ENCODE data around the gene MINAR1.

The MINAR1 gene

GRCh38 chr15:79399606-79400005 is 32.5 kb upstream of the MINAR1 start:
- Histone ChIP-seq H3K9ac (ENCODE audit: low read length) (no peak overlapping the region), H3K27me3 (ENCODE audit: insufficient read depth, low read length) (no peaks in the 10 kb centered on the region), H2BK120ac (ENCODE audit: insufficient read depth, low read length, poor library complexity) (no peak overlapping the region), H3K9me3 (ENCODE audit: insufficient read depth, low read depth, low read length) (no peaks in the 10 kb centered on the region), H3K4me2 (ENCODE audit: low read length) (no peak overlapping the region), H3K4me3 (ENCODE audit: low read depth, low read length) (no peak overlapping the region), H2AK5ac (ENCODE audit: low read length) (no peak overlapping the region), H3K79me1 (ENCODE audit: low read length) (no peaks in the 10 kb centered on the region), H2BK5ac (ENCODE audit: low read depth, low read length, poor library complexity) (no peak overlapping the region), H3K27ac (ENCODE audit: low read depth, low read length) (no peak overlapping the region), H3K18ac (ENCODE audit: low read length) (no peak overlapping the region), H3K36me3 (ENCODE audit: control insufficient read depth in 1 of 2, insufficient read depth in 2 of 2, low read length in 2 of 2) (no peaks in the 10 kb centered on the region), H3K23ac (ENCODE audit: low read length) (no peak overlapping the region), H3K4ac (ENCODE audit: low read depth, low read length) (no peak overlapping the region), H3K4me1 (ENCODE audit: control insufficient read depth in 1 of 2, insufficient read depth in 2 of 2, low read length in 2 of 2) (no peaks in the 10 kb centered on the region), H4K91ac (ENCODE audit: low read depth, low read length) (no peak overlapping the region), H4K12ac (ENCODE audit: low read depth, low read length) (no peak overlapping the region), H2AFZ (ENCODE audit: insufficient read depth, low read length, poor library complexity) (no peak overlapping the region), H4K8ac (ENCODE audit: low read depth, low read length) (no peak overlapping the region), H2BK12ac (ENCODE audit: low read length) (no peak overlapping the region), H3K79me2 (ENCODE audit: control insufficient read depth, insufficient read depth, low read length, poor library complexity) (no peaks in the 10 kb centered on the region), H3K14ac (ENCODE audit: low read length) (no peak overlapping the region)
- no CpG with 5 or more reads among the region's 4 CpGs for WGBS (ENCODE audit: extremely low coverage, insufficient coverage, insufficient read length)
- DNase-seq, result no peak

- Histone ChIP-seq H3K4me3 (ENCODE audit: low read depth, low read length) (no peak overlapping the region), H2BK120ac (ENCODE audit: insufficient read depth, low read length, poor library complexity) (no peak overlapping the region), H3K18ac (ENCODE audit: low read length) (no peak overlapping the region), H3K27me3 (ENCODE audit: insufficient read depth, low read length) (no peaks in the 10 kb centered on the region), H3K79me1 (ENCODE audit: low read length) (no peaks in the 10 kb centered on the region), H3K23ac (ENCODE audit: low read length) (no peak overlapping the region), H2AK5ac (ENCODE audit: low read length) (no peak overlapping the region), H3K9me3 (ENCODE audit: insufficient read depth, low read depth, low read length) (no peaks in the 10 kb centered on the region), H4K8ac (ENCODE audit: low read depth, low read length) (no peak overlapping the region), H2BK5ac (ENCODE audit: low read depth, low read length, poor library complexity) (no peak overlapping the region), H3K4me1 (ENCODE audit: control insufficient read depth in 1 of 2, insufficient read depth in 2 of 2, low read length in 2 of 2) (no peaks in the 10 kb centered on the region), H3K27ac (ENCODE audit: low read depth, low read length) (no peak overlapping the region), H3K4me2 (ENCODE audit: low read length) (no peak overlapping the region), H4K12ac (ENCODE audit: low read depth, low read length) (no peak overlapping the region), H2BK12ac (ENCODE audit: low read length) (no peak overlapping the region), H3K36me3 (ENCODE audit: control insufficient read depth in 1 of 2, insufficient read depth in 2 of 2, low read length in 2 of 2) (no peaks in the 10 kb centered on the region), H3K79me2 (ENCODE audit: control insufficient read depth, insufficient read depth, low read length, poor library complexity) (no peaks in the 10 kb centered on the region), H3K14ac (ENCODE audit: low read length) (no peak overlapping the region), H3K9ac (ENCODE audit: low read length) (no peak overlapping the region), H2AFZ (ENCODE audit: insufficient read depth, low read length, poor library complexity) (no peak overlapping the region), H4K91ac (ENCODE audit: low read depth, low read length) (no peak overlapping the region), H3K4ac (ENCODE audit: low read depth, low read length) (no peak overlapping the region)
- no CpG with 5 or more reads among the region's 3 CpGs for WGBS (ENCODE audit: extremely low coverage, insufficient coverage, insufficient read length)
- no peak for DNase-seq
These were observed 31.5 kb upstream of the MINAR1 start for GRCh38 chr15:79400650-79401049.

GRCh38 chr15:79401301-79401700 is 30.8 kb upstream of the MINAR1 start:
- Histone ChIP-seq H3K4me2 (ENCODE audit: low read length) (no peak overlapping the region), H3K18ac (ENCODE audit: low read length) (no peak overlapping the region), H4K12ac (ENCODE audit: low read depth, low read length) (no peak overlapping the region), H4K8ac (ENCODE audit: low read depth, low read length) (no peak overlapping the region), H3K79me1 (ENCODE audit: low read length) (no peaks in the 10 kb centered on the region), H2BK5ac (ENCODE audit: low read depth, low read length, poor library complexity) (no peak overlapping the region), H4K91ac (ENCODE audit: low read depth, low read length) (no peak overlapping the region), H3K9me3 (ENCODE audit: insufficient read depth, low read depth, low read length) (no peaks in the 10 kb centered on the region), H2BK120ac (ENCODE audit: insufficient read depth, low read length, poor library complexity) (no peak overlapping the region), H3K4me3 (ENCODE audit: low read depth, low read length) (no peak overlapping the region), H3K23ac (ENCODE audit: low read length) (no peak overlapping the region), H3K36me3 (ENCODE audit: control insufficient read depth in 1 of 2, insufficient read depth in 2 of 2, low read length in 2 of 2) (no peaks in the 10 kb centered on the region), H3K4me1 (ENCODE audit: control insufficient read depth in 1 of 2, insufficient read depth in 2 of 2, low read length in 2 of 2) (no peaks in the 10 kb centered on the region), H3K79me2 (ENCODE audit: control insufficient read depth, insufficient read depth, low read length, poor library complexity) (no peaks in the 10 kb centered on the region), H3K27me3 (ENCODE audit: insufficient read depth, low read length) (no peaks in the 10 kb centered on the region), H2AFZ (ENCODE audit: insufficient read depth, low read length, poor library complexity) (no peak overlapping the region), H2AK5ac (ENCODE audit: low read length) (no peak overlapping the region), H2BK12ac (ENCODE audit: low read length) (no peak overlapping the region), H3K27ac (ENCODE audit: low read depth, low read length) (no peak overlapping the region), H3K9ac (ENCODE audit: low read length) (no peak overlapping the region), H3K4ac (ENCODE audit: low read depth, low read length) (no peak overlapping the region), H3K14ac (ENCODE audit: low read length) (no peak overlapping the region)
- WGBS (ENCODE audit: extremely low coverage, insufficient coverage, insufficient read length), result no CpG with 5 or more reads among the region's 3 CpGs
- DNase-seq, result peak; percentile 17 to 40

- Histone ChIP-seq H2BK120ac (ENCODE audit: insufficient read depth, low read length, poor library complexity) (no peak overlapping the region), H3K4ac (ENCODE audit: low read depth, low read length) (no peak overlapping the region), H2BK12ac (ENCODE audit: low read length) (no peak overlapping the region), H3K79me1 (ENCODE audit: low read length) (no peaks in the 10 kb centered on the region), H3K4me1 (ENCODE audit: control insufficient read depth in 1 of 2, insufficient read depth in 2 of 2, low read length in 2 of 2) (no peaks in the 10 kb centered on the region), H2AK5ac (ENCODE audit: low read length) (no peak overlapping the region), H2AFZ (ENCODE audit: insufficient read depth, low read length, poor library complexity) (no peak overlapping the region), H3K18ac (ENCODE audit: low read length) (no peak overlapping the region), H3K79me2 (ENCODE audit: control insufficient read depth, insufficient read depth, low read length, poor library complexity) (no peaks in the 10 kb centered on the region), H4K12ac (ENCODE audit: low read depth, low read length) (no peak overlapping the region), H3K4me3 (ENCODE audit: low read depth, low read length) (no peak overlapping the region), H3K4me2 (ENCODE audit: low read length) (no peak overlapping the region), H3K14ac (ENCODE audit: low read length) (no peak overlapping the region), H4K8ac (ENCODE audit: low read depth, low read length) (no peak overlapping the region), H4K91ac (ENCODE audit: low read depth, low read length) (no peak overlapping the region), H3K27ac (ENCODE audit: low read depth, low read length) (no peak overlapping the region), H3K9me3 (ENCODE audit: insufficient read depth, low read depth, low read length) (no peaks in the 10 kb centered on the region), H2BK5ac (ENCODE audit: low read depth, low read length, poor library complexity) (no peak overlapping the region), H3K23ac (ENCODE audit: low read length) (no peak overlapping the region), H3K36me3 (ENCODE audit: control insufficient read depth in 1 of 2, insufficient read depth in 2 of 2, low read length in 2 of 2) (no peaks in the 10 kb centered on the region), H3K27me3 (ENCODE audit: insufficient read depth, low read length) (no peaks in the 10 kb centered on the region), H3K9ac (ENCODE audit: low read length) (no peak overlapping the region)
- no CpG with 5 or more reads among the region's 2 CpGs for WGBS (ENCODE audit: extremely low coverage, insufficient coverage, insufficient read length)
- no peak for DNase-seq
These were observed 30.0 kb upstream of the MINAR1 start for GRCh38 chr15:79402136-79402535.
